HG03460 (cell line): ENCODE measurements around the gene ZFPM1.
A peak's percentile ranks its signal among the peaks of the same experiment; 100 is the strongest.

ENCODE experiments used
- ATAC-seq: cut with Tn5 transposase; IDR thresholded peaks from one replicate; pipeline ENCODE4 v1.9.1; 2021; ENCODE audit not compliant: unreplicated experiment

The ZFPM1 gene

GRCh38 chr16:88433632-88434352 lies 19.3 kb upstream of the ZFPM1 start:
- no peak for ATAC-seq

- ATAC-seq = no peak
Observed at GRCh38 chr16:88434353-88434690, 18.8 kb upstream of the ZFPM1 start.

DNA sequence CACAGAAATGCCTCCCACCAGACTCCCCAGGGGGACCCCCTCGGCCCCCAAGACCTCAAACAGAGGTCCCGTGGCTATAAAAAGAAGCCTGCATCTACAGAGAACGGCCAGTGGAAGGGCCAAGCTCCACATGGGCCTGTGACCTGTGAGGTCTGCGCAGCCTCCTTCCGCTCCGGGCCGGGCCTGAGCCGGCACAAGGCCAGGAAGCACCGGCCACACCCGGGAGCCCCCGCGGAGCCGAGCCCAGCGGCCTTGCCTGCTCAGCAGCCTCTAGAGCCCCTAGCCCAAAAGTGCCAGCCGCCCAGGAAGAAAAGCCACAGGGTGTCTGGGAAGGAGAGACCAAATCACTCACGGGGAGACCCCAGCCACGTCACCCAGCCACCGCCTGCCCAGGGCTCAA lies 18.3 kb upstream of the ZFPM1 start:
- no peak for ATAC-seq

DNA sequence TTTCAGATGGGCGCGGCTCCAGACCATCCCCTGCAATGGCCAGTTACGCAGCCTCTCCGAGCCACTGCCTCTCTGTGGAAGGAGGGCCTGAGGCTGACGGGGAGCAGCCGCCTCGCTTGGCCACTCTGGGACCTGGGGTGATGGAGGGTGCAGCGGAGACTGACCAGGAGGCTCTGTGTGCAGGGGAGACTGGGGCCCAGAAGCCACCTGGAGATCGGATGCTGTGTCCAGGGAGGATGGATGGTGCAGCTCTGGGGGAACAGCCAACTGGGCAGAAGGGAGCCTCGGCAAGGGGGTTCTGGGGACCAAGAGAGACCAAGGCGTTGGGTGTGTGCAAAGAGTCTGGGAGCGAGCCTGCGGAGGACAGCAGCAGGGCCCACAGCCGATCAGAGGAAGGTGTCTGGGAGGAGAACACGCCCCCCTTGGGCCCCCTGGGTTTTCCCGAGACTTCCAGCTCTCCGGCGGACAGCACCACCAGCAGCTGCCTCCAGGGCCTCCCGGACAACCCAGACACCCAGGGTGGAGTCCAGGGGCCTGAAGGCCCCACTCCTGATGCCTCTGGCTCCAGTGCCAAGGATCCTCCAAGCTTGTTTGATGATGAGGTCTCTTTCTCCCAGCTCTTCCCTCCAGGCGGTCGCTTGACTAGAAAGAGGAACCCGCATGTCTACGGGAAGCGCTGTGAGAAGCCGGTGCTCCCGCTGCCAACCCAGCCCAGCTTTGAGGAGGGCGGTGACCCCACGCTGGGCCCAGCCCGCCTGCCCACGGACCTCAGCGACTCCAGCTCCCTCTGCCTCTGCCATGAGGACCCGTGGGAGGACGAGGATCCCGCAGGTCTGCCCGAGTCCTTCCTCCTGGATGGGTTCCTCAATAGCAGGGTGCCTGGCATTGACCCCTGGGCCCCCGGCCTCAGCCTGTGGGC lies 17.4 kb upstream of the ZFPM1 start:
- ATAC-seq = no peak

DNA sequence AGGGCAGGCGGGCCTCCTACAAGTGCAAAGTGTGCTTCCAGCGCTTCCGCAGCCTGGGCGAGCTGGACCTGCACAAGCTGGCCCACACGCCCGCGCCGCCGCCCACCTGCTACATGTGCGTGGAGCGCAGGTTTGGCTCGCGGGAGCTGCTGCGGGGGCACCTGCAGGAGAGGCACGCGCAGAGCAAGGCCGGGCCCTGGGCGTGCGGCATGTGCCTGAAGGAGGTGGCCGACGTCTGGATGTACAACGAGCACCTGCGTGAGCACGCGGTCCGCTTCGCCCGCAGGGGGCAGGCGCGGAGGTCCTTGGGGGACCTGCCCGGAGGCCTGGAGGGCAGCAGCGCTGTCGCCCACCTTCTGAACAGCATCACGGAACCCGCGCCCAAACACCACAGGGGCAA lies 16.3 kb upstream of the ZFPM1 start:
- no peak for ATAC-seq

- no peak for ATAC-seq
Observed at GRCh38 chr16:88437367-88437964, 15.6 kb upstream of the ZFPM1 start.

- no peak for ATAC-seq
Observed at GRCh38 chr16:88438084-88438870, 14.8 kb upstream of the ZFPM1 start.

DNA sequence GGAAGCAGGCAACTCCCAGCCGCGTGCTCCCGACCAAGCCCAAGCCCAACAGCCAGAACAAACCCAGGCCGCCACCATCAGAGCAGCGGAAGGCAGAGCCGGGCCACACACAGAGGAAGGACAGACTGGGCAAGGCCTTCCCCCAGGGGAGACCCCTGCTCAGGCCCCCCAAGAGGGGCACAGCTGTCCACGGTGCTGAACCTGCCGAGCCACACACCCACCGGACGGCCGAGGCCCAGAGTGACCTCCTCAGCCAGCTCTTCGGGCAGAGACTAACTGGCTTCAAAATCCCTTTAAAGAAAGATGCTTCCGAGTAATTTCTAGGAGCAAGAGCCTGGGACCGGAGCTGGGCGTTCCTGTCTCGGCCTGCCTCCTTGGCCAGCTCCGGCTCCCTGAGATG lies 14.1 kb upstream of the ZFPM1 start:
- ATAC-seq = no peak

DNA sequence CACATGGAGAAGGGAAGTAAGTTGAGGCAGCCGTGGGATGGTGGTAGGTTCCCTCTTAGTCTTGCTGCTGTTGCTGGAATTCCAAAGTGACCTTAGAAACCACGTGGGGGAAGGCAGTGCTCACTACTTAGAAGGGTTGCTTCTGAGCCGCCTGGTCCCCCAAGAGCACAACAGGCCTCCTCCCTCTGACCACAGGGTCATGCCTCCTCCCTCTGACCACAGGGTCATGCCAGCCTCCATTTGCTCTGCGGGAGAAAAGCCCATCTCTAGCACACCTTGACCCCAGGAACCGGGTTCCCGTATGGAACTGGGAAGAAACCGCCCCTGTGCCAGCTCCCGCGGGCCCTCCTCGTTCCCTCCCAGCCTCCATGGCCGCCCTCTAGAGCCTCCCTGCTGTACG lies 13.4 kb upstream of the ZFPM1 start:
- ATAC-seq = no peak

DNA sequence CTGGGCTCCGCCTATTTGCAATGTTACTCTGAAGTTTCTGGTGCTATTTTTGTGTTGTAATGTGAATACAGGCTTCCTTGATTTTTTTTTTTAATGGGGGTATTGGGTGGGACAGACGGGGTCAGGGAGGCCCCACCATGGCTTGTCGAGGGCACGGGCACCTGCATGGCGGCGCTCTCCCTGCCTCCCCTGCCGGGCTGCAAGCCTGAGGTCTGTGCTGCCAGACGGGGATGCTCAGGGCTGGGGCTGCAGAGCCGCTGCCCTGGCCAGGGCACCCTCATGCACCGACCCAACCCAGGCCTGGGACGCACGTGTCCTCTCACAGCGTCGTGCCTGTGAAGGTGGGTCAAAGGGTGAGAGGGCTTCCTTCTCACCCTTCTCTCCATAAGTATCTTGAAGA lies 13.0 kb upstream of the ZFPM1 start:
- ATAC-seq = no peak

DNA sequence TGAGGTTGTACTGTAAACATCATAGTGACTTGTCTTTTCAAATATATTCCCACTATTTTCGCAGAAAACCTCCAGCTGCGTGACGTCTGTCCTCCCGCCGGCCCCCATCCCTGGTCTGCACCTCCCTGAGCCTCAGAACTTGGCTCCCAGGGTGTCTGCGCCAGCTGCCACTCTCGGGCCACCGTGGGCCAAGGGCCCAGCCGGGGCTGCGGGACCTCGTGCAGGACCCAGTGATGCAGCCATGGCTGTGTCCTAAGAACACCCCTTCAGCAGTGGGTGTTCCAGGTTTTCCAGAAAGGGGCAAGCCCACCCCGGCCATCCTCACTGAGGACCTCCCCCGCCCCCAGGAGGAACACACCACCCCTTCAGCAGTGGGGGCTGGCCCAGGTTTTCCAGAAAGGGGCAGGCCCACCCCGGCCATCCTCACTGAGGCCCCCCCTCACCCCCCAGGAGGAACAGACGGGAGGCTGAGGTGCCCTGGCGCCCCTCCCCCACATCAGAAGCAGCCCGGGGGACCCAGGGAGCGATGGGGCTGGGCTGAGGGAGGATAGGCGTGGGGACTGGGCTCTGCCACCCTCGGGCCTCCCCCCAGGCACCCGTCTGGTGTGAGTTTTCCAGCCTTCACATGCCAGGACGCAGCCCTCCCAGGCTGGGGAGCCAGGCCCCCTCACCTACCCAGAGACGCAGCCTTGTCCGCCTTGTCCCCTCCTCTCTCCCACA lies 12.2 kb upstream of the ZFPM1 start:
- ATAC-seq = no peak

DNA sequence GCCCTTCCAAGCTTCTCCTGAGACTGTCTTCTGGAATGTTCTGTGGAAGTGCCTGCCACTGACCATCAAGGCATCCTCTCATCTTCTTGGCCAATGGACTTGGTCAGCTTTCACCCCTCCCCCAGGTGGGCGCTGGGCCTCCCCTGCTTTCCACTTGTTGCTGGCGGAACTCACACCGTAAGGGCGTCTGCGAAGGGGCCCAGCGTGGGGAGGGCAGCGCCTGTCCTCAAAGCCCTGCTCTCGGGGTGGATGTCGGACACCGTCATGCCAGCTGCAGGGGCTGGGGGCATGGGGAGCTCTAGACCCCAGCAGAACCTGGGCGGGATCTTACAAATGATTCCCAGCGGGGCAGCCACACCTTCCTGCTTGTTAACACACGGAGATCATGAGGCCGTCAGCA lies 11.6 kb upstream of the ZFPM1 start:
- no peak for ATAC-seq

DNA sequence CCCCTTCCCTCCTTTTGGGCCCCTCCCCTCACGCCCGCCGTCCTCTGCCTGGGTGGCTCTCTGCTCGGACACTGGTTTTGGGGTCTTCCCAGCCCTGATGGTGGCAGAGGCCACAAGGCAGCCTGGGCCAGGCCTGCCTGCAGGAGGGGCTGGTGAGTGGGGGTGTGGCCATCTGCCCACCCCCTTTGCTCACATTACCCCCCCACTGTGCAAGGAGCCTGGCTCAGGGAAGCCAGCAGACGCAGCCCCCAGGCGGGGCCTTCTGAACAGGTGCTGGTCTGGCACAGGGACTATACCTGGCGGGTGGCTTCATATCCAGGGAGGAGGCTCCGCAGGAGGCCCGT lies 10.7 kb upstream of the ZFPM1 start:
- no peak for ATAC-seq

DNA sequence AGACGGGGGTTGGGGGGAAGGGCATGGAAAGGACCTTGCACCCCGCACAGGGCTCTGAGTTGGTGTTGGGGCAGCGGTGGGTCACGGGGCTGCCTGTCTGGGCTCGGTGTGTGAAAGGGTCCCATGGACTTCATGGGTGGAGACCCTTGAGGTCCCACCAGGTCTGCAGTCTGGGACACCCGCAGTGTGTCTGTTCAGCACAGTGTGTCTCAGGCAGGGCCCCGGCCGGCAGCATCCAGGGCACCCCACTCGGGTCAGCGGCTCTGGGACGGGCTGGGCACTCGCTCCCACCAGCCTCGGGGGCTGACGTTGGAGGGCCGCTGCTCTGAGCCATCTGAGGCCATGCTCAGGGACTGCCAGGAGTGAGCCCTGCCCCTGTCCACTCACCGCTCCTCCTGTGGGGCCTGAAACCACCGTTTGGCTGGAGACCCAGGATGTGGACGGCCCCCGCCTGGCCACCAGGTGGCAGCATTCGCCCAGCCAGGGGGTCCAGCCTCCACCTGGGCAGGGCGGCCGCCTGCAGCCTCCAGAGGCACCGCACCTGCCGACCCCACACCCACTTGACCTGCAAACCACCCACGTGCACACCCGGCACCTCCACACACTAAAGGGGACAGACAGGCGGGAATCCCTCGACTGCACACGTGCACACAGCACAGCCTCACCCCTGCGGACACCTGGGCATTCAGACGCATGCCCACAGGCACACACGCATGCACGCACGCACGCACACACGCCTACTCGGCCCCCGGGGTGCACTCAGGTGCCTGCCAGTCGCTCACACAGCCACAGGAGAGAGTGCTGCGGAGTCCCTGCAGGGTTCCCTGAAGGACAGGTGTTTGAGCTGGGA lies 10.1 kb upstream of the ZFPM1 start:
- peak; percentile 60 for ATAC-seq

GRCh38 chr16:88444826-88445582 lies 8.1 kb upstream of the ZFPM1 start:
- no peak for ATAC-seq

GRCh38 chr16:88445583-88445960 lies 7.5 kb upstream of the ZFPM1 start:
- ATAC-seq = no peak

DNA sequence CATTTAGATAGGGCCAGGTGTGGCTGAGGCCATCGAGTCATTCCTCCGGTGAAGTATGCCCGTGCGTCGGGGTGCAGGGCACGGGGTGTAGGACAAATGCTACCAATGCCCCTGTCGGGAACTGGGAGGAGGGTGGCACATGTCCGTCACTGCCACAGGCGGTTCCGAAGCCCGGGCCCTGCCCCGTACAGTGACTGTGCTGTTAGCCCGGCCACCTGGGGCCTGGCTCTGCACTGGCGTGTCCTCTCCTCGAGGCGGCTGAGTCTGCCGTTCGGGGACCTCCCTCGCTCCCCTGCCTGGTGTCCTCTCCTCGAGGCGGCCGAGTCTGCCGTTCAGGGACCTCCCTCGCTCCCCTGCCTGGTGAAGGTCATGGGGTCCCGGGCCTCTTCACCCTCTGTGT lies 7.0 kb upstream of the ZFPM1 start:
- no peak for ATAC-seq

GRCh38 chr16:88446736-88447135 lies 6.3 kb upstream of the ZFPM1 start:
- ATAC-seq = no peak

- ATAC-seq = no peak
Observed at GRCh38 chr16:88447881-88448280, 5.2 kb upstream of the ZFPM1 start.
